ENCODE measurements around the gene TOMM22. TPM values are rescaled to one million over a fixed set of nuclear protein-coding genes. Genes with fewer than 3 reads are reported as not detected.
A peak's percentile ranks its signal among the peaks of the same experiment; 100 is the strongest.

The TOMM22 gene
- total RNA-seq, 1 donor from 2014 or later: 42.2 TPM

- no peak overlapping the region for H3K27ac ChIP-seq
- peaks cover 50% of the 10 kb centered on the region for H3K4me1 ChIP-seq
- peaks cover 57% of the 10 kb centered on the region for H3K36me3 ChIP-seq
- DNase-seq (no peak), ATAC-seq (no peak)
- no peaks in the 10 kb centered on the region for H3K9me3 ChIP-seq
- TF ChIP-seq CTCF (IDR thresholded peaks at IDR 0.05): no peak
- intact Hi-C loops (cut with DNase I): no loop called here
- H3K4me3 ChIP-seq: no peak overlapping the region
- no peaks in the 10 kb centered on the region for H3K27me3 ChIP-seq (ENCODE audit: low read depth)
Measured at GRCh38 chr22:38716826-38717225, 35.1 kb downstream of the TOMM22 start.

DNA sequence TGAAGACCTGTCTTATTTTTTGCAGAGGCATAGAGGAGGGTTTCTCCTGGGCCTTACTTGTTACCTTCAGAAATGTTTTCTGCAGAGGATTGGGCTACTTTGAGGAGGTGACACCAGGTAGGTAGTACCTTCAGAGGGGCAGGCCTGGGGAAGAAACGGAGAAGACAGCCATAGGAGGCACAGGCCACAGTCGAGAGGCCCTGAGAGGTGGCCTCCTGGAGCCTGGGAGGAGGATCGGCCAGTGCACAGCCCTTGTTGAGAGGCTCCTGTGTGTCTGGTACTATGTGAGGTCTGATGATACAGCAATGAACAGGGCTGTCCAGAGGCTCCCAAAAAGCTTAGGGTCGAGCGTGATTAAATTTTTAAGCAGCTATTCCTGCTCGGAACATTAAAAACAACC lies 35.5 kb downstream of the TOMM22 start:
- peaks cover 62% of the 10 kb centered on the region for H3K36me3 ChIP-seq
- no peaks in the 10 kb centered on the region for H3K27me3 ChIP-seq (ENCODE audit: low read depth)
- no peak for TF ChIP-seq CTCF (IDR thresholded peaks at IDR 0.05)
- DNase-seq: no peak
- no peak for ATAC-seq
- intact Hi-C loops (cut with DNase I): no loop called here
- no peaks in the 10 kb centered on the region for H3K9me3 ChIP-seq
- no peak overlapping the region for H3K4me3 ChIP-seq
- H3K27ac ChIP-seq: no peak overlapping the region
- peaks cover 48% of the 10 kb centered on the region for H3K4me1 ChIP-seq

DNA sequence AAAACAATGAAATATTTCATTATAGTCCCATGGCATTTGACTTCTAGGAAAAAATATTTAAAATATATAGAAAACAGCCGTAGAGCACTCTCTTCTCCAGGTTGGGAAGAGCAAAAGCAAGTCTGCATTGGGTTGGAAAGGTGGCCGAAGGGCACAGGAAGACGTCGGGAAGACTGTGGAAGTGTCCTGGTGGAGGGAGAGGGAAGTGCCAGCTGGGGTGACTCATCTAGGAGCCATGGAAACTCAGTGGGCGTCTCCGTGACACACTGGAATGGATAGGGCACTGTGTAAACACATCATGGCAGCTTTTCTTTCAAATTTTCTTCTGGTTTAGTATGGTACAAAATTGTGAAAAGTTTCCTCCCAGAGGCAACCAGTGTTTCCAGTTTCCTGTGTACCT lies 36.7 kb downstream of the TOMM22 start:
- TF ChIP-seq CTCF (IDR thresholded peaks at IDR 0.05): peak; percentile 56

DNA sequence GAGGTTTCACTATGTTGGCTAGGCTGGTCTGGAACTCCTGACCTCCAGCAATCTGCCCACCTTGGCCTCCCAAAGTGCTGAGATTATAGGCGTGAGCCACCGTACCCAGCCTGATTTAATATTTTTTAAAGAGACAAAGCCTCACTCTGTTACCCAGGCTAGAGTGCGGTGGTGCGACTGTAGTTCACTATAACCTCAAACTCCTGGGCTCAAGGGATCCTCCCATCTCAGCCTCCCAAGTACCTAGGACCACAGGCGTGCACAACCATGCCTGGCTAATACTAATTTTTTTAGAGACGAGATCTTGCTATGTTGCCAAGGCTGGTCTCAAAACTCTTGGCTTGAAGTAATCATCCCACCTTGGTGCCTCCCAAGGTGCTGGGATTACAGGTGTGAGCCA lies 37.4 kb downstream of the TOMM22 start:
- DNase-seq (no peak), ATAC-seq (no peak)
- H3K4me3 ChIP-seq: no peak overlapping the region
- H3K9me3 ChIP-seq: no peaks in the 10 kb centered on the region
- TF ChIP-seq CTCF (IDR thresholded peaks at IDR 0.05): no peak
- peak overlapping the region; percentile 26 for H3K27ac ChIP-seq
- intact Hi-C loops (cut with DNase I): no loop called here
- H3K4me1 ChIP-seq: peaks cover 29% of the 10 kb centered on the region
- no peaks in the 10 kb centered on the region for H3K27me3 ChIP-seq (ENCODE audit: low read depth)
- peaks cover 81% of the 10 kb centered on the region for H3K36me3 ChIP-seq

More for the DNA sequence above, 36.7 kb downstream of the TOMM22 start:
- no peaks in the 10 kb centered on the region for H3K9me3 ChIP-seq
- H3K27me3 ChIP-seq (ENCODE audit: low read depth): no peaks in the 10 kb centered on the region
- DNase-seq (peak; percentile 73), ATAC-seq (peak; percentile 88 to 95)
- peaks cover 73% of the 10 kb centered on the region for H3K36me3 ChIP-seq
- peak overlapping the region; percentile 26 for H3K27ac ChIP-seq
- H3K4me1 ChIP-seq: peaks cover 36% of the 10 kb centered on the region
- intact Hi-C loops (cut with DNase I): no loop called here
- no peak overlapping the region for H3K4me3 ChIP-seq

GRCh38 chr22:38720350-38720749 lies 38.6 kb downstream of the TOMM22 start:
- DNase-seq (no peak), ATAC-seq (no peak)
- H3K4me1 ChIP-seq: peaks cover 17% of the 10 kb centered on the region
- no peak overlapping the region for H3K27ac ChIP-seq
- TF ChIP-seq CTCF (IDR thresholded peaks at IDR 0.05): no peak
- intact Hi-C loops (cut with DNase I): no loop called here
- H3K27me3 ChIP-seq (ENCODE audit: low read depth): no peaks in the 10 kb centered on the region
- peaks cover 92% of the 10 kb centered on the region for H3K36me3 ChIP-seq
- H3K9me3 ChIP-seq: no peaks in the 10 kb centered on the region
- no peak overlapping the region for H3K4me3 ChIP-seq

- Histone ChIP-seq H3K36me3 (peaks cover 92% of the 10 kb centered on the region), H3K27ac (no peak overlapping the region), H3K9me3 (no peaks in the 10 kb centered on the region), H3K4me3 (no peak overlapping the region), H3K4me1 (peaks cover 15% of the 10 kb centered on the region), H3K27me3 (ENCODE audit: low read depth) (no peaks in the 10 kb centered on the region)
- DNase-seq (no peak), ATAC-seq (no peak)
- intact Hi-C loops (cut with DNase I): no loop called here
- no peak for TF ChIP-seq CTCF (IDR thresholded peaks at IDR 0.05)
Measured at GRCh38 chr22:38721551-38721950, 39.8 kb downstream of the TOMM22 start.

Data from lower lobe of right lung (tissue), 2 donors.